K562 (cell line): ENCODE measurements around the gene GPR3. TPM values are rescaled to one million over a fixed set of nuclear protein-coding genes. Genes with fewer than 3 reads are reported as not detected.

ENCODE experiments used
- ATF3 ChIP-seq, 2 experiments: fragments of 450-650 bp in 1 of 2; sonication (generic) in 1 of 2; formaldehyde crosslinking in 1 of 2; IDR thresholded peaks in 1 of 2; conservative IDR thresholded peaks in 1 of 2; 2 replicates each; pipeline versions ENCODE4 v1.6.1 to v1.8.1; 2016 to 2023; ENCODE audit warnings: mild to moderate bottlenecking in 2 of 2, moderate library complexity in 2 of 2, inconsistent platforms in 1 of 2, missing genetic modification reagents in 1 of 2
- BRCA1 ChIP-seq, 2 experiments: fragments of 450-650 bp in 1 of 2; sonication (generic) in 1 of 2; formaldehyde crosslinking in 1 of 2; IDR thresholded peaks; 2 replicates each; pipeline versions ENCODE4 v1.5.0 to v1.6.1; 2017 to 2020; ENCODE audit warnings: mild to moderate bottlenecking in 1 of 2, missing genetic modification reagents in 1 of 2
- CTBP1 ChIP-seq: fragments of 450-650 bp; IDR thresholded peaks from 2 replicates; pipeline ENCODE4 v1.6.1; 2016; ENCODE audit warnings: borderline replicate concordance
- EGR1 ChIP-seq: fragments of 450-650 bp; conservative IDR thresholded peaks from 2 replicates; pipeline ENCODE4 v1.6.1; 2017; ENCODE audit warnings: mild to moderate bottlenecking
- ELF2 ChIP-seq: fragments of 250-450 bp; sonication (Bioruptor Pico); IDR thresholded peaks from 2 replicates; pipeline ENCODE4 v1.5.0; 2021; ENCODE audit warnings: mild to moderate bottlenecking
- EP300 ChIP-seq: IDR thresholded peaks from 2 replicates; pipeline ENCODE4 v1.6.1; 2012; ENCODE audit warnings: low read length, improper control_type of control experiment
- GATA2 ChIP-seq: sonication (generic); formaldehyde crosslinking; IDR thresholded peaks from 2 replicates; pipeline ENCODE4 v1.4.0; 2020; ENCODE audit warnings: mild to moderate bottlenecking, missing genetic modification reagents
- KDM4B ChIP-seq, 2 experiments: fragments of 450-650 bp in 1 of 2; sonication (generic) in 1 of 2; IDR thresholded peaks; 2 replicates each; pipeline ENCODE4 v1.6.1; 2016 to 2017; ENCODE audit warnings: borderline replicate concordance in 2 of 2, antibody characterized with exemption in 1 of 2, low read depth in 1 of 2, mild to moderate bottlenecking in 1 of 2
- KLF10 ChIP-seq: fragments of 250-450 bp; sonication (Bioruptor Pico); IDR thresholded peaks from 2 replicates; pipeline ENCODE4 v1.6.1; 2021; ENCODE audit warnings: matching md5 sums
- LARP7 ChIP-seq: fragments of 450-650 bp; IDR thresholded peaks from 2 replicates; pipeline ENCODE4 v1.6.1; 2016
- MLLT1 ChIP-seq, 2 experiments: fragments of 450-650 bp; IDR thresholded peaks; 2 replicates each; pipeline ENCODE4 v1.6.1; 2016
- NFXL1 ChIP-seq: fragments of 450-650 bp; formaldehyde crosslinking; IDR thresholded peaks from 2 replicates; pipeline ENCODE4 v1.4.0; 2021; ENCODE audit warnings: mild to moderate bottlenecking
- NONO ChIP-seq, 2 experiments: fragments of 200-400 bp in 1 of 2; fragments of 450-650 bp in 1 of 2; formaldehyde crosslinking in 1 of 2; IDR thresholded peaks; 2 replicates each; pipeline ENCODE4 v1.6.1; 2017; ENCODE audit warnings: low read depth in 2 of 2, mild to moderate bottlenecking in 2 of 2, moderate library complexity in 2 of 2, low read length in 1 of 2
- NR1H2 ChIP-seq: sonication (generic); formaldehyde crosslinking; IDR thresholded peaks from 2 replicates; pipeline ENCODE4 v1.4.0; 2020; ENCODE audit warnings: mild to moderate bottlenecking, missing genetic modification reagents
- PCBP1 ChIP-seq: fragments of 200-400 bp; formaldehyde crosslinking; IDR thresholded peaks from 2 replicates; pipeline ENCODE4 v1.6.1; 2018; ENCODE audit warnings: mild to moderate bottlenecking, low read depth, low read length; ENCODE audit not compliant: poor library complexity, severe bottlenecking
- PHF8 ChIP-seq: fragments of 200-600 bp; sonication (generic); IDR thresholded peaks from 2 replicates; pipeline ENCODE4 v1.6.1; 2012; ENCODE audit warnings: mixed run types, mild to moderate bottlenecking, inconsistent platforms, low read length, moderate library complexity, borderline replicate concordance
- POU5F1 ChIP-seq: fragments of 150-350 bp; IDR thresholded peaks from 2 replicates; pipeline ENCODE4 v1.6.1; 2014; ENCODE audit warnings: borderline replicate concordance, low read length, low read depth, mild to moderate bottlenecking; ENCODE audit not compliant: partially characterized antibody
- PYGO2 ChIP-seq: fragments of 450-650 bp; IDR thresholded peaks from 2 replicates; pipeline ENCODE4 v1.6.1; 2016; ENCODE audit warnings: mild to moderate bottlenecking, missing genetic modification characterization, moderate library complexity, missing compliant biosample characterization
- RBFOX2 ChIP-seq: fragments of 200-400 bp; formaldehyde crosslinking; IDR thresholded peaks from 2 replicates; pipeline ENCODE4 v1.6.1; 2017; ENCODE audit warnings: low read depth, mild to moderate bottlenecking, low read length, moderate library complexity
- RNF219 ChIP-seq: fragments of 250-450 bp; sonication (Bioruptor Pico); IDR thresholded peaks from 2 replicates; pipeline ENCODE4 v1.5.0; 2022; ENCODE audit warnings: mild to moderate bottlenecking
- RUNX1 ChIP-seq: sonication (generic); IDR thresholded peaks from 2 replicates; pipeline ENCODE4 v1.6.1; 2016; ENCODE audit warnings: antibody characterized with exemption, low read depth
- ZBTB1 ChIP-seq: sonication (generic); formaldehyde crosslinking; IDR thresholded peaks from 2 replicates; pipeline ENCODE4 v1.8.1; 2023; ENCODE audit warnings: missing genetic modification reagents, low read depth, mild to moderate bottlenecking, borderline replicate concordance
- ZC3H4 ChIP-seq: sonication (generic); formaldehyde crosslinking; IDR thresholded peaks from 2 replicates; pipeline ENCODE4 v1.9.0; 2021; ENCODE audit warnings: missing genetic modification reagents, borderline replicate concordance
- ZC3H8 ChIP-seq: fragments of 450-650 bp; IDR thresholded peaks from 2 replicates; pipeline ENCODE4 v1.6.1; 2017
- ZNF124 ChIP-seq: sonication (generic); formaldehyde crosslinking; IDR thresholded peaks from 2 replicates; pipeline ENCODE4 v1.8.1; 2022; ENCODE audit warnings: missing genetic modification reagents
- ZNF232 ChIP-seq: sonication (generic); formaldehyde crosslinking; IDR thresholded peaks from 2 replicates; pipeline ENCODE4 v1.8.0; 2022; ENCODE audit warnings: mild to moderate bottlenecking, missing genetic modification reagents
- ZNF699 ChIP-seq: fragments of 250-450 bp; sonication (Bioruptor Pico); IDR thresholded peaks from 2 replicates; pipeline ENCODE4 v1.8.0; 2021; ENCODE audit warnings: mild to moderate bottlenecking, moderate library complexity; ENCODE audit not compliant: insufficient replicate concordance
- ZNF717 ChIP-seq: fragments of 250-450 bp; sonication (Bioruptor Pico); IDR thresholded peaks from 2 replicates; pipeline ENCODE4 v1.5.0; 2021
- polyA plus RNA-seq, 8 experiments: library from polyadenylated mRNA; depleted of rRNA in 4 of 8; stranded (reverse) in 5 of 8; unstranded in 3 of 8; fragments of >200 nt; fragmentation: Nextera tagmentation in 2 of 8; fragmentation: Illumina TruSeq in 1 of 8; extraction: Ambion mirVana in 2 of 8; extraction: Trizol in 1 of 8; gene quantifications; 2 replicates each; pipeline versions ENCODE4 v1.2.1 to v1.2.3, GENCODE V29; 2011 to 2014; ENCODE audit warnings: inconsistent platforms in 1 of 8, missing spikeins in 1 of 8
- total RNA-seq, 7 experiments: library from RNA; depleted of rRNA in 6 of 7; stranded (reverse); fragments of >200 nt in 6 of 7; fragmentation: Illumina TruSeq in 2 of 7; extraction: Trizol in 2 of 7; gene quantifications; 2 replicates each; pipeline versions ENCODE4 v1.2.1 to v1.2.3, GENCODE V29; 2011 to 2021; ENCODE audit warnings: low replicate concordance in 1 of 7

Gene GPR3
- total and polyA plus RNA-seq, 9 of the 15 experiments (the other 6 are each of a cell fraction or from before 2014, with no cell fraction given) = 0.24 to 11.5 (median 3.7) TPM

- no peak for TF ChIP-seq PYGO2 (tag)
- no peak for TF ChIP-seq NONO (IDR thresholded peaks at IDR 0.05; ENCODE audit: low read depth in 2 of 2, low read length in 1 of 2)
- TF ChIP-seq RNF219 = no peak
- 0 out of 2 replicates have a peak, but pooled peaks have one; percentile 12 for TF ChIP-seq ZBTB1 (CRISPR knock-in tag)
- peak; percentile 60; the same call in 1 of the 2 replicates for TF ChIP-seq PHF8
- TF ChIP-seq KLF10 (CRISPR knock-in tag) = no peak
- TF ChIP-seq CTBP1 = no peak
- TF ChIP-seq PCBP1 = peak; percentile 17
- no peak for TF ChIP-seq GATA2
- TF ChIP-seq NR1H2 = no peak
- TF ChIP-seq EP300 = no peak
- no peak for TF ChIP-seq ZC3H4 (CRISPR knock-in tag)
- no peak for TF ChIP-seq ZNF232 (CRISPR knock-in tag)
- no peak for TF ChIP-seq ZNF699 (CRISPR knock-in tag)
- peak; percentile 65 for TF ChIP-seq RBFOX2
- TF ChIP-seq ELF2 (CRISPR knock-in tag) = no peak
- no peak for TF ChIP-seq POU5F1
- TF ChIP-seq BRCA1 (IDR thresholded peaks at IDR 0.05) = no peak
- TF ChIP-seq BRCA1 (CRISPR knock-in tag; IDR thresholded peaks at IDR 0.05) = no peak
- TF ChIP-seq ZNF717 (CRISPR knock-in tag) = no peak
- TF ChIP-seq LARP7 = no peak
- peak; percentile 86 for TF ChIP-seq EGR1
- TF ChIP-seq NFXL1 (CRISPR knock-in tag) = no peak
- TF ChIP-seq ZNF124 = no peak
- no peak for TF ChIP-seq MLLT1 (IDR thresholded peaks at IDR 0.05)
- TF ChIP-seq ATF3 (IDR thresholded peaks at IDR 0.05) = no peak
- no peak for TF ChIP-seq ATF3 (CRISPR knock-in tag; conservative IDR thresholded peaks at IDR 0.05)
- no peak for TF ChIP-seq KDM4B (IDR thresholded peaks at IDR 0.05; ENCODE audit: borderline replicate concordance in 2 of 2, low read depth in 1 of 2)
- TF ChIP-seq ZC3H8 = no peak
- no peak; the same call in 1 of the 2 replicates for TF ChIP-seq RUNX1
Observed at GRCh38 chr1:27366113-27366410, 26.4 kb upstream of the GPR3 start (continued).
